ENCODE results near the gene PACRG.

PACRG gene

GRCh38 chr6:162868397-162868796 is 140.6 kb downstream of the PACRG start:
- no peak for DNase-seq

- DNase-seq: no peak
Observed at GRCh38 chr6:162871966-162872365, 144.2 kb downstream of the PACRG start.

- no peak for DNase-seq
Observed at GRCh38 chr6:162873537-162873936, 145.8 kb downstream of the PACRG start.

- DNase-seq: no peak
Observed at GRCh38 chr6:162875070-162875469, 147.3 kb downstream of the PACRG start.

GRCh38 chr6:162882801-162883481 is 155.2 kb downstream of the PACRG start:
- no peak for DNase-seq

GRCh38 chr6:162887981-162888689 is 160.4 kb downstream of the PACRG start:
- no peak for DNase-seq

GRCh38 chr6:162889303-162889702 is 161.5 kb downstream of the PACRG start:
- no peak for DNase-seq

- no peak for DNase-seq
Observed at GRCh38 chr6:162898011-162898410, 170.2 kb downstream of the PACRG start.

- DNase-seq: no peak
Observed at GRCh38 chr6:162899148-162899547, 171.4 kb downstream of the PACRG start.

- DNase-seq: no peak
Observed at GRCh38 chr6:162900503-162900902, 172.7 kb downstream of the PACRG start.

GRCh38 chr6:162904069-162904663 is 176.4 kb downstream of the PACRG start:
- DNase-seq: no peak

- DNase-seq: no peak
Observed at GRCh38 chr6:162906479-162906878, 178.7 kb downstream of the PACRG start.

- DNase-seq: no peak
Observed at GRCh38 chr6:162907876-162908481, 180.2 kb downstream of the PACRG start.

GRCh38 chr6:162913206-162913605 is 185.4 kb downstream of the PACRG start:
- no peak for DNase-seq

- DNase-seq: no peak
Observed at GRCh38 chr6:162917506-162917905, 189.7 kb downstream of the PACRG start.

- no peak for DNase-seq
Observed at GRCh38 chr6:162921062-162921461, 193.3 kb downstream of the PACRG start.

GRCh38 chr6:162921510-162922040 is 193.8 kb downstream of the PACRG start:
- no peak for DNase-seq

- DNase-seq: no peak
Observed at GRCh38 chr6:162922563-162923166, 194.9 kb downstream of the PACRG start.

GRCh38 chr6:162934844-162935243 is 207.1 kb downstream of the PACRG start:
- DNase-seq: no peak

- no peak for DNase-seq
Observed at GRCh38 chr6:162940426-162940825, 212.7 kb downstream of the PACRG start.

GRCh38 chr6:162941128-162941527 is 213.4 kb downstream of the PACRG start:
- DNase-seq: no peak

- DNase-seq: no peak
Observed at GRCh38 chr6:162942866-162943265, 215.1 kb downstream of the PACRG start.

GRCh38 chr6:162943369-162943768 is 215.6 kb downstream of the PACRG start:
- DNase-seq: no peak
